HG02938 (cell line): ENCODE data around the gene TCTA.
"Not testable (repeated sequence)": the region's sequence is repeated elsewhere in the genome, so short reads cannot be mapped to it uniquely, and the experiment has no call there.

Experiments
- ATAC-seq: cut with Tn5 transposase; IDR thresholded peaks from one replicate; pipeline ENCODE4 v1.9.1; 2021; ENCODE audit warnings: mild to moderate bottlenecking, moderate library complexity; ENCODE audit not compliant: unreplicated experiment

The TCTA gene

GRCh38 chr3:49411968-49412631, at the start of gene TCTA, which contains the start of gene RHOA:
TCTA (plus strand) TSS chr3:49412423; CDS start chr3:49412427, 4 bp downstream.
RHOA (minus strand) TSS chr3:49411976; CDS start chr3:49375589, 36,387 bp downstream.
- peak; percentile 80 for ATAC-seq

- ATAC-seq: no peak
Measured at GRCh38 chr3:49362561-49362960, 49.7 kb upstream of the TCTA start.

GRCh38 chr3:49370585-49371290, 41.5 kb upstream of the TCTA start:
- ATAC-seq: no peak

GRCh38 chr3:49371946-49372345, 40.3 kb upstream of the TCTA start:
- ATAC-seq: no peak

- no peak for ATAC-seq
Measured at GRCh38 chr3:49377483-49377882, 34.7 kb upstream of the TCTA start.

- ATAC-seq: no peak
Measured at GRCh38 chr3:49378249-49378895, 33.9 kb upstream of the TCTA start.

- no peak for ATAC-seq
Measured at GRCh38 chr3:49383387-49383786, 28.8 kb upstream of the TCTA start.

- no peak for ATAC-seq
Measured at GRCh38 chr3:49385617-49386016, 26.6 kb upstream of the TCTA start.

- ATAC-seq: no peak
Measured at GRCh38 chr3:49386056-49386756, 26.0 kb upstream of the TCTA start.

GRCh38 chr3:49387721-49388120, 24.5 kb upstream of the TCTA start:
- ATAC-seq: no peak

GRCh38 chr3:49388289-49388820, 23.9 kb upstream of the TCTA start:
- ATAC-seq: no peak

- ATAC-seq: no peak
Measured at GRCh38 chr3:49389297-49389696, 22.9 kb upstream of the TCTA start.

GRCh38 chr3:49391310-49391709, 20.9 kb upstream of the TCTA start:
- ATAC-seq: not testable (repeated sequence)

- no peak for ATAC-seq
Measured at GRCh38 chr3:49397470-49397869, 14.8 kb upstream of the TCTA start.

- ATAC-seq: no peak
Measured at GRCh38 chr3:49399461-49399860, 12.8 kb upstream of the TCTA start.

GRCh38 chr3:49401766-49402165, 10.5 kb upstream of the TCTA start:
- no peak for ATAC-seq

- ATAC-seq: no peak
Measured at GRCh38 chr3:49403891-49404290, 8.3 kb upstream of the TCTA start.

GRCh38 chr3:49405570-49405969, 6.7 kb upstream of the TCTA start:
- not testable (repeated sequence) for ATAC-seq

GRCh38 chr3:49406571-49407565, 5.4 kb upstream of the TCTA start:
- no peak for ATAC-seq
